GM12878 (cell line): ENCODE data around the gene DSE. TPM values are rescaled to one million over a fixed set of nuclear protein-coding genes. Genes with fewer than 3 reads are reported as not detected.

Source experiments
- ATAC-seq: fragments of 200-7000 bp; cut with Tn5 transposase; 3 replicates; pipeline ENCODE4 v1.9.1; 2020; ENCODE audit warnings: mild to moderate bottlenecking, moderate library complexity
- BruUV-seq: library from RNA; stranded (reverse); fragments of 400-500 nt; replicated peaks from 2 replicates; lab custom pipeline; 2021; lab: Mats Ljungman, UMichigan
- CTCF ChIA-PET: fragments of 300-600 bp; sonication (Branson Sonifier 250); formaldehyde crosslinking; extraction: SDS; loops from one replicate; lab custom pipeline; 2021; ENCODE audit warnings: inconsistent platforms; lab: Yijun Ruan, JAX
- POLR2A ChIA-PET: fragments of 350-600 bp; formaldehyde crosslinking; extraction: SDS; loops from one replicate; lab custom pipeline; 2021; ENCODE audit warnings: inconsistent platforms; lab: Charles Lee
- RAD21 ChIA-PET: fragments of 300-600 bp; sonication (Branson Sonifier 250); formaldehyde crosslinking; loops from one replicate; lab custom pipeline; 2023; ENCODE audit warnings: antibody characterized with exemption; ENCODE audit not compliant: unreplicated experiment; lab: Charles Lee
- SMC1A ChIA-PET: fragments of 300-600 bp; sonication (Branson Sonifier 250); formaldehyde crosslinking; loops from one replicate; lab custom pipeline; 2023; ENCODE audit not compliant: unreplicated experiment, uncharacterized antibody; lab: Charles Lee
- DNase-seq: peaks from one replicate; pipeline ENCODE4 v3.0.0-alpha.2; 2011; ENCODE audit warnings: low read depth, low spot score
- FAIRE-seq: peaks from 3 replicates; lab custom pipeline; 2011; peaks lifted over from hg19 to GRCh38; lab: Jason Lieb, UNC
- H2AFZ ChIP-seq: 2 replicates; pipeline ENCODE4 v1.6.0; 2011; ENCODE audit warnings: low read depth, low read length, control low read depth; ENCODE audit not compliant: control insufficient read depth
- H3K27ac ChIP-seq: 2 replicates; pipeline ENCODE4 v1.5.1; 2011; ENCODE audit warnings: control low read depth; ENCODE audit not compliant: control insufficient read depth, insufficient read depth
- H3K27me3 ChIP-seq, 2 experiments: replicated peaks in 1 of 2; 2 replicates each; pipeline versions ENCODE4 v1.6.0 to v1.6.1; 2011; ENCODE audit warnings: low read length in 1 of 2; ENCODE audit not compliant: control insufficient read depth in 2 of 2, insufficient read depth in 2 of 2
- H3K36me3 ChIP-seq, 2 experiments: 2 replicates each; pipeline ENCODE4 v1.5.1; 2011; ENCODE audit warnings: low read length in 1 of 2; ENCODE audit not compliant: control insufficient read depth in 2 of 2, insufficient read depth in 2 of 2
- H3K4me1 ChIP-seq: 2 replicates; pipeline ENCODE4 v1.6.1; 2011; ENCODE audit warnings: mild to moderate bottlenecking, low read length, moderate library complexity, mixed read lengths; ENCODE audit not compliant: control insufficient read depth, insufficient read depth
- H3K4me2 ChIP-seq: 2 replicates; pipeline ENCODE4 v1.6.0; 2011; ENCODE audit warnings: control low read depth; ENCODE audit not compliant: control insufficient read depth, insufficient read depth
- H3K4me3 ChIP-seq: fragments of 200-600 bp; sonication (generic); 2 replicates; pipeline ENCODE4 v1.5.1; 2016
- H3K79me2 ChIP-seq: 2 replicates; pipeline ENCODE4 v1.6.0; 2011; ENCODE audit warnings: low read length; ENCODE audit not compliant: control insufficient read depth, insufficient read depth
- H3K9ac ChIP-seq: 2 replicates; pipeline ENCODE4 v1.8.0; 2011; ENCODE audit warnings: low read length, control low read depth, mixed read lengths; ENCODE audit not compliant: control insufficient read depth, insufficient read depth
- H3K9me3 ChIP-seq: replicated peaks from 3 replicates; pipeline ENCODE4 v1.5.1; 2011; ENCODE audit warnings: mild to moderate bottlenecking, low read length; ENCODE audit not compliant: control insufficient read depth, insufficient read depth
- H4K20me1 ChIP-seq: 2 replicates; pipeline ENCODE4 v1.6.0; 2011; ENCODE audit not compliant: control insufficient read depth, insufficient read depth
- SREBF1 ChIP-seq: IDR thresholded peaks from 2 replicates; pipeline ENCODE4 v1.6.1; 2012; ENCODE audit warnings: mild to moderate bottlenecking, low read length
- WGBS: methylation state at CpG from one replicate; pipeline ENCODE4 v1.1.6; 2016; ENCODE audit warnings: low lambda C conversion rate; ENCODE audit not compliant: insufficient replicate concordance, insufficient coverage; ENCODE audit errors: missing lambda C conversion rate; 5-methylcytosine and 5-hydroxymethylcytosine counted together
- in situ Hi-C: fragments of 300-500 bp; cut with MboI; formaldehyde crosslinking; loops from 9 replicates; pipeline ENCODE4 v1.14.3; 2018; ENCODE audit warnings: mixed read lengths
- intact Hi-C: fragments of 100-400 bp; cut with micrococcal nuclease; formaldehyde crosslinking; loops from one replicate; pipeline ENCODE4 v1.14.2; 2022; ENCODE audit not compliant: unreplicated experiment
- polyA plus RNA-seq, 11 experiments: library from polyadenylated mRNA; depleted of rRNA in 4 of 11; unstranded in 6 of 11; stranded (reverse) in 5 of 11; fragments of >200 nt; fragmentation: Nextera tagmentation in 4 of 11; fragmentation: Illumina TruSeq in 1 of 11; extraction: Ambion mirVana in 4 of 11; extraction: Trizol in 1 of 11; gene quantifications; 1 replicate in 1 of 11; 2 replicates in 10 of 11; pipeline versions ENCODE4 v1.2.1 to v1.2.3, GENCODE V29; 2011 to 2016; ENCODE audit warnings: inconsistent platforms in 2 of 11, missing spikeins in 2 of 11, low read depth in 1 of 11
- total RNA-seq, 4 experiments: library from RNA; depleted of rRNA in 3 of 4; stranded (reverse); fragments of >200 nt in 3 of 4; fragmentation: Illumina TruSeq in 1 of 4; extraction: Trizol in 1 of 4; gene quantifications; 2 replicates each; pipeline versions ENCODE4 v1.2.1 to v1.2.3, GENCODE V29; 2013 to 2021

DSE gene
- total and polyA plus RNA-seq, 10 of the 15 experiments (the other 5 are each of a cell fraction or from before 2014, with no cell fraction given), result 12.6 to 76.4 (median 43.0) TPM

- Histone ChIP-seq H3K27ac (no peak overlapping the region), H2AFZ (no peak overlapping the region), H3K79me2 (no peaks in the 10 kb centered on the region), H3K4me1 (no peaks in the 10 kb centered on the region), H3K4me3 (no peak overlapping the region), H4K20me1 (no peaks in the 10 kb centered on the region), H3K9ac (no peak overlapping the region), H3K9me3 (no peaks in the 10 kb centered on the region), H3K36me3 (no peaks in the 10 kb centered on the region), H3K27me3 (no peaks in the 10 kb centered on the region; a peak in 1 of 4 replicates), H3K4me2 (no peak overlapping the region)
- DNase-seq (no peak), ATAC-seq (no peak), FAIRE-seq (no peak)
- ChIA-PET RAD21 (no interaction called here), SMC1A (no interaction called here), POLR2A (interaction anchor here (0.6 kb wide), 1 partner anchor 143 kb away, joined by 6 read pairs; no protein-coding TSS in a partner anchor), CTCF (interaction anchor here (0.8 kb wide), 1 partner anchor 204 kb away, joined by 3 read pairs; no protein-coding TSS in a partner anchor)
- no peak for TF ChIP-seq SREBF1
- BruUV-seq, result no TSS peak
- in situ Hi-C loops (no loop called here), intact Hi-C loops (no loop called here)
- WGBS, result 61% methylated on average over 6 of the region's 6 CpGs
Measured at GRCh38 chr6:116492331-116493067, 121.8 kb downstream of the DSE start.

Other genes with a start within 250 kb of the DSE start
Only the 7 nearest of the 9 such genes appear.
- 20.2 and 22.9 TPM in 2 replicates for gene TSPYL4, start 116.9 kb upstream of the DSE start, total RNA-seq (2014; rRNA removed)
- gene TSPYL4, start 116.9 kb upstream of the DSE start, total RNA-seq (2014; rRNA removed; fragmentation: Illumina TruSeq; extraction: Trizol), result 9.2 and 9.8 TPM in 2 replicates
- 19.9 TPM in 2 replicates for gene TSPYL4, start 116.9 kb upstream of the DSE start, total RNA-seq (2021)
- 24.0 and 27.6 TPM in 2 replicates for gene TSPYL4, start 116.9 kb upstream of the DSE start, polyA plus RNA-seq (2011; rRNA removed)
- 21.9 and 27.1 TPM in 2 replicates for gene TSPYL4, start 116.9 kb upstream of the DSE start, polyA plus RNA-seq (2014; fragmentation: Illumina TruSeq; extraction: Trizol)
- gene TSPYL4, start 116.9 kb upstream of the DSE start, polyA plus RNA-seq (2014; fragmentation: Nextera tagmentation; extraction: Ambion mirVana), result 1 to 10 TPM; 1.5 to 2.2 TPM
- gene TSPYL4, start 116.9 kb upstream of the DSE start, polyA plus RNA-seq (2014; rRNA removed), result 20.4 and 20.6 TPM in 2 replicates
- 10 to 100 TPM; 18.5 to 21.0 TPM for gene TSPYL4, start 116.9 kb upstream of the DSE start, polyA plus RNA-seq (2016; fragmentation: Nextera tagmentation; extraction: Ambion mirVana)
- 40.2 and 45.1 TPM in 2 replicates for gene TSPYL1, start 91.0 kb upstream of the DSE start, total RNA-seq (2014; rRNA removed)
- 34.2 and 35.3 TPM in 2 replicates for gene TSPYL1, start 91.0 kb upstream of the DSE start, total RNA-seq (2014; rRNA removed; fragmentation: Illumina TruSeq; extraction: Trizol)
- gene TSPYL1, start 91.0 kb upstream of the DSE start, total RNA-seq (2021), result 42.7 and 44.1 TPM in 2 replicates
- 28.4 and 28.5 TPM in 2 replicates for gene TSPYL1, start 91.0 kb upstream of the DSE start, polyA plus RNA-seq (2011; rRNA removed)
- gene TSPYL1, start 91.0 kb upstream of the DSE start, polyA plus RNA-seq (2014; fragmentation: Illumina TruSeq; extraction: Trizol), result 23.9 and 25.7 TPM in 2 replicates
- gene TSPYL1, start 91.0 kb upstream of the DSE start, polyA plus RNA-seq (2014; fragmentation: Nextera tagmentation; extraction: Ambion mirVana), result 10 to 100 TPM; 22.9 to 29.9 TPM
- 20.0 and 23.1 TPM in 2 replicates for gene TSPYL1, start 91.0 kb upstream of the DSE start, polyA plus RNA-seq (2014; rRNA removed)
- 10 to 100 TPM; 22.9 to 23.4 TPM for gene TSPYL1, start 91.0 kb upstream of the DSE start, polyA plus RNA-seq (2016; fragmentation: Nextera tagmentation; extraction: Ambion mirVana)
- 1.2 and 1.5 TPM in 2 replicates for gene CALHM6, start 90.4 kb downstream of the DSE start, total RNA-seq (2014; rRNA removed)
- gene CALHM6, start 90.4 kb downstream of the DSE start, total RNA-seq (2014; rRNA removed; fragmentation: Illumina TruSeq; extraction: Trizol), result 1.7 and 2.6 TPM in 2 replicates
- 0.53 and 1.0 TPM in 2 replicates for gene CALHM6, start 90.4 kb downstream of the DSE start, total RNA-seq (2021)
- 0.15 and 0.48 TPM in 2 replicates for gene CALHM6, start 90.4 kb downstream of the DSE start, polyA plus RNA-seq (2011; rRNA removed)
- gene CALHM6, start 90.4 kb downstream of the DSE start, polyA plus RNA-seq (2014; fragmentation: Illumina TruSeq; extraction: Trizol), result 0.93 and 1.2 TPM in 2 replicates
- gene CALHM6, start 90.4 kb downstream of the DSE start, polyA plus RNA-seq (2014; fragmentation: Nextera tagmentation; extraction: Ambion mirVana), result 1 to 10 TPM; 1.1 to 1.4 TPM
- 1.5 and 2.6 TPM in 2 replicates for gene CALHM6, start 90.4 kb downstream of the DSE start, polyA plus RNA-seq (2014; rRNA removed)
- gene CALHM6, start 90.4 kb downstream of the DSE start, polyA plus RNA-seq (2016; fragmentation: Nextera tagmentation; extraction: Ambion mirVana), result 1 to 10 TPM; 3.2 to 3.4 TPM
- gene CALHM5, start 140.7 kb downstream of the DSE start, total RNA-seq (2014; rRNA removed), result not detected in 2 replicates
- gene CALHM5, start 140.7 kb downstream of the DSE start, total RNA-seq (2014; rRNA removed; fragmentation: Illumina TruSeq; extraction: Trizol), result not detected in 2 replicates
- not detected in 2 replicates for gene CALHM5, start 140.7 kb downstream of the DSE start, total RNA-seq (2021)
- gene CALHM5, start 140.7 kb downstream of the DSE start, polyA plus RNA-seq (2011; rRNA removed), result not detected in 2 replicates
- gene CALHM5, start 140.7 kb downstream of the DSE start, polyA plus RNA-seq (2014; fragmentation: Illumina TruSeq; extraction: Trizol), result not detected in 2 replicates
- not detected for gene CALHM5, start 140.7 kb downstream of the DSE start, polyA plus RNA-seq (2014; fragmentation: Nextera tagmentation; extraction: Ambion mirVana)
- gene CALHM5, start 140.7 kb downstream of the DSE start, polyA plus RNA-seq (2014; rRNA removed), result not detected in 2 replicates
- not detected for gene CALHM5, start 140.7 kb downstream of the DSE start, polyA plus RNA-seq (2016; fragmentation: Nextera tagmentation; extraction: Ambion mirVana)
- not detected in 2 replicates for gene TRAPPC3L, start 174.7 kb downstream of the DSE start, total RNA-seq (2014; rRNA removed)
- not detected in 2 replicates for gene TRAPPC3L, start 174.7 kb downstream of the DSE start, total RNA-seq (2014; rRNA removed; fragmentation: Illumina TruSeq; extraction: Trizol)
- gene TRAPPC3L, start 174.7 kb downstream of the DSE start, total RNA-seq (2021), result not detected in 2 replicates
- not detected in 2 replicates for gene TRAPPC3L, start 174.7 kb downstream of the DSE start, polyA plus RNA-seq (2011; rRNA removed)
- not detected in 2 replicates for gene TRAPPC3L, start 174.7 kb downstream of the DSE start, polyA plus RNA-seq (2014; fragmentation: Illumina TruSeq; extraction: Trizol)
- gene TRAPPC3L, start 174.7 kb downstream of the DSE start, polyA plus RNA-seq (2014; fragmentation: Nextera tagmentation; extraction: Ambion mirVana), result not detected
- gene TRAPPC3L, start 174.7 kb downstream of the DSE start, polyA plus RNA-seq (2014; rRNA removed), result not detected in 2 replicates
- not detected for gene TRAPPC3L, start 174.7 kb downstream of the DSE start, polyA plus RNA-seq (2016; fragmentation: Nextera tagmentation; extraction: Ambion mirVana)
- not detected in 2 replicates for gene CALHM4, start 182.8 kb downstream of the DSE start, total RNA-seq (2014; rRNA removed)
- not detected in 2 replicates for gene CALHM4, start 182.8 kb downstream of the DSE start, total RNA-seq (2014; rRNA removed; fragmentation: Illumina TruSeq; extraction: Trizol)
- not detected in 2 replicates for gene CALHM4, start 182.8 kb downstream of the DSE start, total RNA-seq (2021)
- not detected in 2 replicates for gene CALHM4, start 182.8 kb downstream of the DSE start, polyA plus RNA-seq (2011; rRNA removed)
- not detected in 2 replicates for gene CALHM4, start 182.8 kb downstream of the DSE start, polyA plus RNA-seq (2014; fragmentation: Illumina TruSeq; extraction: Trizol)
- gene CALHM4, start 182.8 kb downstream of the DSE start, polyA plus RNA-seq (2014; fragmentation: Nextera tagmentation; extraction: Ambion mirVana), result not detected
- not detected in 2 replicates for gene CALHM4, start 182.8 kb downstream of the DSE start, polyA plus RNA-seq (2014; rRNA removed)
- not detected for gene CALHM4, start 182.8 kb downstream of the DSE start, polyA plus RNA-seq (2016; fragmentation: Nextera tagmentation; extraction: Ambion mirVana)
- gene RWDD1, start 200.6 kb downstream of the DSE start, total RNA-seq (2014; rRNA removed), result 44.6 and 49.9 TPM in 2 replicates
- gene RWDD1, start 200.6 kb downstream of the DSE start, total RNA-seq (2014; rRNA removed; fragmentation: Illumina TruSeq; extraction: Trizol), result 74.1 and 74.3 TPM in 2 replicates
- gene RWDD1, start 200.6 kb downstream of the DSE start, total RNA-seq (2021), result 42.6 and 45.5 TPM in 2 replicates
- gene RWDD1, start 200.6 kb downstream of the DSE start, polyA plus RNA-seq (2011; rRNA removed), result 47.8 and 70.2 TPM in 2 replicates
- gene RWDD1, start 200.6 kb downstream of the DSE start, polyA plus RNA-seq (2014; fragmentation: Illumina TruSeq; extraction: Trizol), result 94.8 and 107 TPM in 2 replicates
- 10 to 100 TPM; 57.2 to 87.9 TPM for gene RWDD1, start 200.6 kb downstream of the DSE start, polyA plus RNA-seq (2014; fragmentation: Nextera tagmentation; extraction: Ambion mirVana)
- 28.4 and 40.1 TPM in 2 replicates for gene RWDD1, start 200.6 kb downstream of the DSE start, polyA plus RNA-seq (2014; rRNA removed)
- 100 to 1,000 TPM in 1 of 2 experiments, 10 to 100 TPM in 1; 96.5 to 107 TPM for gene RWDD1, start 200.6 kb downstream of the DSE start, polyA plus RNA-seq (2016; fragmentation: Nextera tagmentation; extraction: Ambion mirVana)